MV-4-11 (cell line): ENCODE measurements around the gene DSCAM.

ENCODE experiments used
- DNase-seq: peaks from one replicate; lab custom pipeline; 2025; lab: John Stamatoyannopoulos, UW

The DSCAM gene

GRCh38 chr21:40706176-40706575 lies 140.8 kb downstream of the DSCAM start:
- DNase-seq: no peak

- DNase-seq: no peak
Measured at GRCh38 chr21:40704141-40704540, 142.8 kb downstream of the DSCAM start.

GRCh38 chr21:40699366-40699765 lies 147.6 kb downstream of the DSCAM start:
- DNase-seq: no peak

- DNase-seq: no peak
Measured at GRCh38 chr21:40696246-40696645, 150.7 kb downstream of the DSCAM start.

- DNase-seq: no peak
Measured at GRCh38 chr21:40689840-40690360, 157.1 kb downstream of the DSCAM start.

- no peak for DNase-seq
Measured at GRCh38 chr21:40689217-40689616, 157.7 kb downstream of the DSCAM start.

- DNase-seq: no peak
Measured at GRCh38 chr21:40688106-40688864, 158.7 kb downstream of the DSCAM start.

GRCh38 chr21:40687625-40688024 lies 159.3 kb downstream of the DSCAM start:
- DNase-seq: no peak

GRCh38 chr21:40686526-40686925 lies 160.4 kb downstream of the DSCAM start:
- no peak for DNase-seq

GRCh38 chr21:40685141-40685540 lies 161.8 kb downstream of the DSCAM start:
- DNase-seq: no peak

- DNase-seq: no peak
Measured at GRCh38 chr21:40684726-40685125, 162.2 kb downstream of the DSCAM start.

GRCh38 chr21:40683349-40683748 lies 163.6 kb downstream of the DSCAM start:
- DNase-seq: no peak

- DNase-seq: no peak
Measured at GRCh38 chr21:40681164-40681859, 165.6 kb downstream of the DSCAM start.

- no peak for DNase-seq
Measured at GRCh38 chr21:40680311-40680710, 166.6 kb downstream of the DSCAM start.

GRCh38 chr21:40678681-40679284 lies 168.2 kb downstream of the DSCAM start:
- DNase-seq: no peak

- no peak for DNase-seq
Measured at GRCh38 chr21:40675017-40675416, 171.9 kb downstream of the DSCAM start.

GRCh38 chr21:40672602-40673001 lies 174.4 kb downstream of the DSCAM start:
- DNase-seq: no peak

GRCh38 chr21:40671716-40672115 lies 175.2 kb downstream of the DSCAM start:
- DNase-seq: peak; percentile 27

- no peak for DNase-seq
Measured at GRCh38 chr21:40668555-40669275, 178.2 kb downstream of the DSCAM start.

- no peak for DNase-seq
Measured at GRCh38 chr21:40667967-40668366, 179.0 kb downstream of the DSCAM start.

- no peak for DNase-seq
Measured at GRCh38 chr21:40662889-40663288, 184.1 kb downstream of the DSCAM start.

- DNase-seq: no peak
Measured at GRCh38 chr21:40660461-40660860, 186.5 kb downstream of the DSCAM start.
